K562 (cell line): Measurements from ENCODE around the gene ADGRG4. TPM values are rescaled to one million over a fixed set of nuclear protein-coding genes. Genes with fewer than 3 reads are reported as not detected.
A peak's percentile ranks its signal among the peaks of the same experiment; 100 is the strongest.

ENCODE experiments used
- ARID1B ChIP-seq: fragments of 450-650 bp; IDR thresholded peaks from 2 replicates; pipeline ENCODE4 v1.6.1; 2016; ENCODE audit warnings: antibody characterized with exemption, mild to moderate bottlenecking, inconsistent platforms
- CEBPB ChIP-seq: fragments of 450-650 bp; IDR thresholded peaks from 2 replicates; pipeline ENCODE4 v1.6.1; 2016; ENCODE audit warnings: missing genetic modification characterization, missing compliant biosample characterization
- HIVEP1 ChIP-seq: fragments of 250-450 bp; sonication (Bioruptor Pico); IDR thresholded peaks from 2 replicates; pipeline ENCODE4 v1.4.0; 2020; ENCODE audit warnings: mild to moderate bottlenecking
- HNRNPLL ChIP-seq: fragments of 200-400 bp; formaldehyde crosslinking; IDR thresholded peaks from 2 replicates; pipeline ENCODE4 v1.6.1; 2017; ENCODE audit warnings: low read length, low read depth, mild to moderate bottlenecking; ENCODE audit not compliant: poor library complexity, severe bottlenecking
- IRF2 ChIP-seq: sonication (generic); formaldehyde crosslinking; IDR thresholded peaks from 2 replicates; pipeline ENCODE4 v1.8.1; 2022; ENCODE audit warnings: mild to moderate bottlenecking, missing genetic modification reagents
- L3MBTL2 ChIP-seq: fragments of 450-650 bp; IDR thresholded peaks from 2 replicates; pipeline ENCODE4 v1.6.1; 2016; ENCODE audit warnings: mild to moderate bottlenecking, moderate library complexity
- MYNN ChIP-seq, 2 experiments: sonication (generic); formaldehyde crosslinking in 1 of 2; IDR thresholded peaks; 2 replicates each; pipeline versions ENCODE4 v1.5.0 to v1.6.1; 2016 to 2020; ENCODE audit warnings: antibody characterized with exemption in 1 of 2, missing genetic modification reagents in 1 of 2
- NFIC ChIP-seq: fragments of 450-650 bp; IDR thresholded peaks from 2 replicates; pipeline ENCODE4 v1.6.1; 2017; ENCODE audit warnings: mild to moderate bottlenecking, inconsistent platforms
- RBFOX2 ChIP-seq: fragments of 200-400 bp; formaldehyde crosslinking; IDR thresholded peaks from 2 replicates; pipeline ENCODE4 v1.6.1; 2017; ENCODE audit warnings: low read depth, mild to moderate bottlenecking, low read length, moderate library complexity
- RFX5 ChIP-seq: IDR thresholded peaks from 2 replicates; pipeline ENCODE4 v1.6.1; 2011; ENCODE audit warnings: low read depth, mild to moderate bottlenecking, improper control_type of control experiment, low read length
- SMAD4 ChIP-seq: fragments of 250-450 bp; sonication (Bioruptor Pico); conservative IDR thresholded peaks from 2 replicates; pipeline ENCODE4 v1.8.0; 2021; ENCODE audit warnings: inconsistent platforms, mild to moderate bottlenecking, moderate library complexity
- SMC3 ChIP-seq: conservative IDR thresholded peaks from 2 replicates; pipeline ENCODE4 v1.6.1; 2011; ENCODE audit warnings: low read depth, low read length, improper control_type of control experiment; ENCODE audit not compliant: insufficient read depth
- SRSF1 ChIP-seq: fragments of 200-400 bp; formaldehyde crosslinking; IDR thresholded peaks from 2 replicates; pipeline ENCODE4 v1.6.1; 2017; ENCODE audit warnings: mild to moderate bottlenecking, low read depth, low read length, moderate library complexity
- ZNF695 ChIP-seq: fragments of 450-650 bp; formaldehyde crosslinking; IDR thresholded peaks from 2 replicates; pipeline ENCODE4 v1.4.0; 2020; ENCODE audit warnings: mild to moderate bottlenecking, moderate library complexity
- polyA plus RNA-seq, 8 experiments: library from polyadenylated mRNA; depleted of rRNA in 4 of 8; stranded (reverse) in 5 of 8; unstranded in 3 of 8; fragments of >200 nt; fragmentation: Nextera tagmentation in 2 of 8; fragmentation: Illumina TruSeq in 1 of 8; extraction: Ambion mirVana in 2 of 8; extraction: Trizol in 1 of 8; gene quantifications; 2 replicates each; pipeline versions ENCODE4 v1.2.1 to v1.2.3, GENCODE V29; 2011 to 2014; ENCODE audit warnings: inconsistent platforms in 1 of 8, missing spikeins in 1 of 8
- total RNA-seq, 7 experiments: library from RNA; depleted of rRNA in 6 of 7; stranded (reverse); fragments of >200 nt in 6 of 7; fragmentation: Illumina TruSeq in 2 of 7; extraction: Trizol in 2 of 7; gene quantifications; 2 replicates each; pipeline versions ENCODE4 v1.2.1 to v1.2.3, GENCODE V29; 2011 to 2021; ENCODE audit warnings: low replicate concordance in 1 of 7
- TF ChIP-seq, protein P1 (sequence below), 2 experiments: fragments of 450-650 bp in 1 of 2; sonication (generic) in 1 of 2; formaldehyde crosslinking in 1 of 2; IDR thresholded peaks; 2 replicates each; pipeline versions ENCODE4 v1.7.1 to v1.9.0; 2016 to 2022; ENCODE audit warnings: inconsistent platforms in 1 of 2, mild to moderate bottlenecking in 1 of 2, missing genetic modification reagents in 1 of 2
- TF ChIP-seq, protein P2 (sequence below): fragments of 250-450 bp; sonication (Bioruptor Pico); IDR thresholded peaks from 2 replicates; pipeline ENCODE4 v1.4.0; 2020; ENCODE audit warnings: borderline replicate concordance

The ADGRG4 gene
- total and polyA plus RNA-seq, 9 of the 15 experiments (the other 6 are each of a cell fraction or from before 2014, with no cell fraction given) = not detected

- TF ChIP-seq, protein P1, sequence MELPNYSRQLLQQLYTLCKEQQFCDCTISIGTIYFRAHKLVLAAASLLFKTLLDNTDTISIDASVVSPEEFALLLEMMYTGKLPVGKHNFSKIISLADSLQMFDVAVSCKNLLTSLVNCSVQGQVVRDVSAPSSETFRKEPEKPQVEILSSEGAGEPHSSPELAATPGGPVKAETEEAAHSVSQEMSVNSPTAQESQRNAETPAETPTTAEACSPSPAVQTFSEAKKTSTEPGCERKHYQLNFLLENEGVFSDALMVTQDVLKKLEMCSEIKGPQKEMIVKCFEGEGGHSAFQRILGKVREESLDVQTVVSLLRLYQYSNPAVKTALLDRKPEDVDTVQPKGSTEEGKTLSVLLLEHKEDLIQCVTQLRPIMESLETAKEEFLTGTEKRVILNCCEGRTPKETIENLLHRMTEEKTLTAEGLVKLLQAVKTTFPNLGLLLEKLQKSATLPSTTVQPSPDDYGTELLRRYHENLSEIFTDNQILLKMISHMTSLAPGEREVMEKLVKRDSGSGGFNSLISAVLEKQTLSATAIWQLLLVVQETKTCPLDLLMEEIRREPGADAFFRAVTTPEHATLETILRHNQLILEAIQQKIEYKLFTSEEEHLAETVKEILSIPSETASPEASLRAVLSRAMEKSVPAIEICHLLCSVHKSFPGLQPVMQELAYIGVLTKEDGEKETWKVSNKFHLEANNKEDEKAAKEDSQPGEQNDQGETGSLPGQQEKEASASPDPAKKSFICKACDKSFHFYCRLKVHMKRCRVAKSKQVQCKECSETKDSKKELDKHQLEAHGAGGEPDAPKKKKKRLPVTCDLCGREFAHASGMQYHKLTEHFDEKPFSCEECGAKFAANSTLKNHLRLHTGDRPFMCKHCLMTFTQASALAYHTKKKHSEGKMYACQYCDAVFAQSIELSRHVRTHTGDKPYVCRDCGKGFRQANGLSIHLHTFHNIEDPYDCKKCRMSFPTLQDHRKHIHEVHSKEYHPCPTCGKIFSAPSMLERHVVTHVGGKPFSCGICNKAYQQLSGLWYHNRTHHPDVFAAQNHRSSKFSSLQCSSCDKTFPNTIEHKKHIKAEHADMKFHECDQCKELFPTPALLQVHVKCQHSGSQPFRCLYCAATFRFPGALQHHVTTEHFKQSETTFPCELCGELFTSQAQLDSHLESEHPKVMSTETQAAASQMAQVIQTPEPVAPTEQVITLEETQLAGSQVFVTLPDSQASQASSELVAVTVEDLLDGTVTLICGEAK (IDR thresholded peaks at IDR 0.05) = no peak
- TF ChIP-seq, protein P1 (CRISPR knock-in tag; IDR thresholded peaks at IDR 0.05) = no peak
- TF ChIP-seq SMAD4 (CRISPR knock-in tag) = peak; percentile 30; the same call in 1 of the 2 replicates
- peak; percentile 54 for TF ChIP-seq NFIC
- TF ChIP-seq, protein P2, sequence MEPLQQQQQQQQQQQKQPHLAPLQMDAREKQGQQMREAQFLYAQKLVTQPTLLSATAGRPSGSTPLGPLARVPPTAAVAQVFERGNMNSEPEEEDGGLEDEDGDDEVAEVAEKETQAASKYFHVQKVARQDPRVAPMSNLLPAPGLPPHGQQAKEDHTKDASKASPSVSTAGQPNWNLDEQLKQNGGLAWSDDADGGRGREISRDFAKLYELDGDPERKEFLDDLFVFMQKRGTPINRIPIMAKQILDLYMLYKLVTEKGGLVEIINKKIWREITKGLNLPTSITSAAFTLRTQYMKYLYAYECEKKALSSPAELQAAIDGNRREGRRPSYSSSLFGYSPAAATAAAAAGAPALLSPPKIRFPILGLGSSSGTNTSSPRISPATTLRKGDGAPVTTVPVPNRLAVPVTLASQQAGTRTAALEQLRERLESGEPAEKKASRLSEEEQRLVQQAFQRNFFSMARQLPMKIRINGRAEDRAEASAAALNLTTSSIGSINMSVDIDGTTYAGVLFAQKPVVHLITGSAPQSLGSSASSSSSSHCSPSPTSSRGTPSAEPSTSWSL = no peak
- no peak for TF ChIP-seq SMC3
- peak; percentile 91 for TF ChIP-seq HNRNPLL
- peak; percentile 59; the same call in 1 of the 2 replicates for TF ChIP-seq RFX5
- peak; percentile 62; the same call in 1 of the 2 replicates for TF ChIP-seq L3MBTL2
- TF ChIP-seq MYNN (IDR thresholded peaks at IDR 0.05) = no peak
- TF ChIP-seq MYNN (CRISPR knock-in tag; IDR thresholded peaks at IDR 0.05) = no peak
- no peak for TF ChIP-seq ARID1B
- TF ChIP-seq HIVEP1 (CRISPR knock-in tag) = no peak
- TF ChIP-seq RBFOX2 = peak; percentile 79
- no peak for TF ChIP-seq IRF2 (CRISPR knock-in tag)
- TF ChIP-seq SRSF1 = no peak
- peak; percentile 92 for TF ChIP-seq CEBPB
- TF ChIP-seq ZNF695 (CRISPR knock-in tag) = no peak
Observed at GRCh38 chrX:136251041-136251991, 49.4 kb upstream of the ADGRG4 start, which contains the start of gene MAP7D3 (continued).
